MM.1S (cell line): Measurements from ENCODE around the gene ADGRV1.

Experiments
- CTCF ChIP-seq: fragments of 300-600 bp; sonication (generic); IDR thresholded peaks from 2 replicates; pipeline ENCODE4 v1.5.1; 2016; ENCODE audit warnings: antibody characterized with exemption, low read length, mixed read lengths
- EZH2phosphoT487 ChIP-seq: fragments of 300-600 bp; sonication (generic); IDR thresholded peaks from 2 replicates; pipeline ENCODE4 v1.6.1; 2018; ENCODE audit warnings: antibody characterized with exemption, low read length

- no peak for TF ChIP-seq CTCF
- TF ChIP-seq EZH2phosphoT487, result no peak
Measured at GRCh38 chr5:91177085-91177484, 618.5 kb downstream of the ADGRV1 start.
